CD14-positive monocyte (primary cell): ENCODE results near the gene RBL2. TPM values are rescaled to one million over a fixed set of nuclear protein-coding genes. Genes with fewer than 3 reads are reported as not detected.
A peak's percentile ranks its signal among the peaks of the same experiment; 100 is the strongest.

Experiments used
- DNase-seq, 3 donors: peaks; one replicate each; pipeline ENCODE4 v3.0.0-alpha.2; 2011 to 2022
- H2AFZ ChIP-seq: 2 replicates; pipeline ENCODE4 v1.6.0; 2012; ENCODE audit warnings: mild to moderate bottlenecking, low read depth, low read length, inconsistent platforms; ENCODE audit not compliant: insufficient read depth, poor library complexity, severe bottlenecking
- H3K27ac ChIP-seq, 2 donors: 1 replicate in 1 of 2; 2 replicates in 1 of 2; pipeline ENCODE4 v1.5.1; 2012 to 2013; ENCODE audit warnings: low read length in 2 of 2, control low read depth in 1 of 2, inconsistent platforms in 1 of 2, low read depth in 1 of 2, mild to moderate bottlenecking in 1 of 2
- H3K27me3 ChIP-seq, 2 donors: one replicate each; pipeline versions ENCODE4 v1.6.0 to v1.6.1; 2011 to 2013; ENCODE audit warnings: low read length in 2 of 2; ENCODE audit not compliant: control insufficient read depth in 2 of 2, insufficient read depth in 2 of 2
- H3K36me3 ChIP-seq, 2 donors: replicated peaks in 1 of 2; 1 replicate in 1 of 2; 2 replicates in 1 of 2; pipeline versions ENCODE4 v1.5.1 to v1.6.1; 2012 to 2013; ENCODE audit warnings: low read length in 2 of 2, control low read depth in 1 of 2, inconsistent platforms in 1 of 2, mild to moderate bottlenecking in 1 of 2; ENCODE audit not compliant: insufficient read depth in 2 of 2, control insufficient read depth in 1 of 2
- H3K4me1 ChIP-seq, 2 donors: 1 replicate in 1 of 2; 2 replicates in 1 of 2; pipeline versions ENCODE4 v1.5.1 to v1.6.1; 2012 to 2013; ENCODE audit warnings: low read length in 2 of 2, control low read depth in 1 of 2, inconsistent platforms in 1 of 2, mild to moderate bottlenecking in 1 of 2, moderate library complexity in 1 of 2; ENCODE audit not compliant: insufficient read depth in 2 of 2, control insufficient read depth in 1 of 2
- H3K4me2 ChIP-seq: replicated peaks from 2 replicates; pipeline ENCODE3; 2012; ENCODE audit warnings: low read length, moderate library complexity, mild to moderate bottlenecking; ENCODE audit not compliant: poor library complexity, severe bottlenecking; ENCODE audit errors: extremely low read depth
- H3K4me3 ChIP-seq, 3 experiments: fragments of 200-600 bp in 1 of 3; sonication (generic) in 1 of 3; replicated peaks in 1 of 3; 1 replicate in 2 of 3; 2 replicates in 1 of 3; pipeline ENCODE4 v1.5.1; 2011 to 2013; ENCODE audit warnings: low read length in 3 of 3, mild to moderate bottlenecking in 3 of 3, control low read depth in 2 of 3, low read depth in 2 of 3, inconsistent platforms in 1 of 3, moderate library complexity in 1 of 3
- H3K79me2 ChIP-seq: 2 replicates; pipeline ENCODE4 v1.6.0; 2012; ENCODE audit warnings: mild to moderate bottlenecking, control low read depth, inconsistent platforms, low read length, moderate library complexity; ENCODE audit not compliant: insufficient read depth
- H3K9ac ChIP-seq: 2 replicates; pipeline ENCODE4 v1.6.0; 2017; ENCODE audit warnings: low read length, mild to moderate bottlenecking; ENCODE audit not compliant: insufficient read depth, poor library complexity, severe bottlenecking
- H3K9me3 ChIP-seq, 2 donors: replicated peaks in 1 of 2; 1 replicate in 1 of 2; 2 replicates in 1 of 2; pipeline versions ENCODE4 v1.5.1 to v1.6.1; 2012 to 2013; ENCODE audit warnings: low read length in 2 of 2, control low read depth in 1 of 2; ENCODE audit not compliant: control insufficient read depth in 1 of 2, insufficient read depth in 1 of 2
- H4K20me1 ChIP-seq: 2 replicates; pipeline ENCODE4 v1.6.0; 2012; ENCODE audit warnings: mild to moderate bottlenecking, low read length, control low read depth, moderate library complexity; ENCODE audit not compliant: insufficient read depth
- H3K27ac Mint-ChIP-seq, 7 donors: one replicate each; pipeline ENCODE4 v1.8.0; 2020; ENCODE audit warnings: mild to moderate bottlenecking in 7 of 7, mixed read lengths in 7 of 7, moderate library complexity in 6 of 7, inconsistent platforms in 2 of 7
- H3K27me3 Mint-ChIP-seq, 3 donors: one replicate each; pipeline ENCODE4 v1.8.0; 2021 to 2022; ENCODE audit warnings: low read depth in 3 of 3, mild to moderate bottlenecking in 3 of 3, mixed read lengths in 3 of 3, moderate library complexity in 3 of 3, inconsistent platforms in 1 of 3
- H3K36me3 Mint-ChIP-seq, 2 donors: one replicate each; pipeline ENCODE4 v1.8.0; 2020; ENCODE audit warnings: mixed read lengths in 2 of 2, inconsistent platforms in 1 of 2, mild to moderate bottlenecking in 1 of 2
- H3K4me1 Mint-ChIP-seq: one replicate; pipeline ENCODE4 v1.8.0; 2020; ENCODE audit warnings: mild to moderate bottlenecking, mixed read lengths
- H3K4me3 Mint-ChIP-seq, 2 donors: one replicate each; pipeline ENCODE4 v1.8.0; 2020; ENCODE audit warnings: mild to moderate bottlenecking in 2 of 2, mixed read lengths in 2 of 2, moderate library complexity in 1 of 2
- H3K9me3 Mint-ChIP-seq, 7 donors: one replicate each; pipeline ENCODE4 v1.8.0; 2020 to 2022; ENCODE audit warnings: mixed read lengths in 7 of 7, mild to moderate bottlenecking in 6 of 7, moderate library complexity in 6 of 7, inconsistent platforms in 2 of 7
- CTCF ChIP-seq: fragments of 200-600 bp; IDR thresholded peaks from one replicate; pipeline ENCODE4 v1.8.0; 2022; ENCODE audit warnings: antibody characterized with exemption, mild to moderate bottlenecking
- WGBS: methylation state at CpG from one replicate; pipeline ENCODE4 v1.1.5; 2013; ENCODE audit warnings: missing lambda C conversion rate; ENCODE audit not compliant: insufficient coverage; 5-methylcytosine and 5-hydroxymethylcytosine counted together
- intact Hi-C, 2 donors: fragments of 100-400 bp; cut with micrococcal nuclease; formaldehyde crosslinking; loops; one replicate each; pipeline versions ENCODE4 v1.15.0 to v1.15.1; 2023
- polyA plus RNA-seq, 3 donors: library from polyadenylated mRNA; depleted of rRNA in 1 of 3; unstranded in 2 of 3; stranded (reverse) in 1 of 3; fragments of 300-500 nt in 2 of 3; fragments of >200 nt in 1 of 3; fragmentation: Illumina TruSeq in 2 of 3; gene quantifications; 1 replicate in 2 of 3; 2 replicates in 1 of 3; pipeline ENCODE4 v1.2.3, GENCODE V29; 2012 to 2021

The RBL2 gene
- polyA plus RNA-seq, 3 donors = 54.3 to 104 (median 77.7) TPM

- H4K20me1 ChIP-seq = no peaks in the 10 kb centered on the region
- no peak overlapping the region for H3K27ac ChIP-seq
- Mint-ChIP-seq H3K9me3 (peaks cover 0 to 2% (median 0%) of the 10 kb centered on the region in 7 donors), H3K27ac (no peak overlapping the region), H3K4me3 (no peak overlapping the region), H3K36me3 (no peaks in the 10 kb centered on the region), H3K27me3 (peaks cover 2 to 13% (median 5%) of the 10 kb centered on the region in 3 donors), H3K4me1 (no peaks in the 10 kb centered on the region)
- intact Hi-C loops = no loop called here
- no peak overlapping the region for H3K9ac ChIP-seq
- H3K36me3 ChIP-seq = no peaks in the 10 kb centered on the region
- H3K27me3 ChIP-seq = no peaks in the 10 kb centered on the region
- no peaks in the 10 kb centered on the region for H3K4me1 ChIP-seq
- TF ChIP-seq CTCF = no peak
- WGBS = 71% methylated on average over 1 of the region's 1 CpG
- no peaks in the 10 kb centered on the region for H3K9me3 ChIP-seq
- H3K4me2 ChIP-seq = no peak overlapping the region
- no peaks in the 10 kb centered on the region for H3K79me2 ChIP-seq
- no peak for DNase-seq
- H3K4me3 ChIP-seq = no peak overlapping the region
- no peak overlapping the region for H2AFZ ChIP-seq
Measured at GRCh38 chr16:53530741-53531140, 96.5 kb downstream of the RBL2 start.

GRCh38 chr16:53534206-53534605, 99.9 kb downstream of the RBL2 start:
- Mint-ChIP-seq H3K27me3 (peaks cover 0 to 15% (median 5%) of the 10 kb centered on the region in 3 donors), H3K27ac (peak overlapping the region in 1 of 7 donors; percentile 3), H3K36me3 (no peaks in the 10 kb centered on the region), H3K4me3 (no peak overlapping the region), H3K4me1 (no peaks in the 10 kb centered on the region), H3K9me3 (peaks cover 0 to 12% (median 3%) of the 10 kb centered on the region in 7 donors)
- Histone ChIP-seq H3K9ac (no peak overlapping the region), H3K79me2 (no peaks in the 10 kb centered on the region), H2AFZ (no peak overlapping the region), H3K4me3 (no peak overlapping the region), H4K20me1 (no peaks in the 10 kb centered on the region), H3K4me1 (no peaks in the 10 kb centered on the region), H3K36me3 (no peaks in the 10 kb centered on the region), H3K27ac (no peak overlapping the region), H3K27me3 (no peaks in the 10 kb centered on the region), H3K4me2 (no peak overlapping the region), H3K9me3 (no peaks in the 10 kb centered on the region)
- intact Hi-C loops = no loop called here
- DNase-seq = no peak
- no peak for TF ChIP-seq CTCF
- WGBS = 100% methylated on average over 1 of the region's 2 CpGs
